PC-9 (cell line): Measurements from ENCODE around the gene LARP7. TPM values are rescaled to one million over a fixed set of nuclear protein-coding genes. Genes with fewer than 3 reads are reported as not detected.
"Not testable (repeated sequence)": the region's sequence is repeated elsewhere in the genome, so short reads cannot be mapped to it uniquely, and the experiment has no call there.

Experiments used
- BruUV-seq: library from RNA; stranded (reverse); fragments of 400-500 nt; replicated peaks from 2 replicates; lab custom pipeline; 2021; lab: Mats Ljungman, UMichigan
- CTCF ChIA-PET: fragments of 300-600 bp; sonication (Branson Sonifier 250); formaldehyde crosslinking; loops from one replicate; lab custom pipeline; 2022; ENCODE audit warnings: antibody characterized with exemption; lab: Charles Lee
- POLR2A ChIA-PET: fragments of 300-600 bp; sonication (Branson Sonifier 250); formaldehyde crosslinking; loops from one replicate; lab custom pipeline; 2022; ENCODE audit warnings: antibody characterized with exemption; ENCODE audit not compliant: unreplicated experiment; lab: Charles Lee
- DNase-seq, 2 experiments: peaks; one replicate each; pipeline versions ENCODE4 v3.0.0 to v3.0.0-alpha.2; 2015 to 2022; ENCODE audit warnings: mixed read lengths in 1 of 2
- H2AFZ ChIP-seq: fragments of 200-600 bp; sonication (generic); 2 replicates; pipeline ENCODE4 v1.8.1; 2017; ENCODE audit warnings: antibody characterized with exemption
- H3F3A ChIP-seq: fragments of 200-600 bp; sonication (generic); 2 replicates; pipeline ENCODE4 v1.8.1; 2017; ENCODE audit warnings: antibody characterized with exemption, mild to moderate bottlenecking, low read depth; ENCODE audit not compliant: insufficient read depth
- H3K27ac ChIP-seq: fragments of 200-600 bp; sonication (generic); 2 replicates; pipeline ENCODE4 v1.6.1; 2016; ENCODE audit warnings: mixed run types
- H3K27me3 ChIP-seq: fragments of 200-600 bp; sonication (generic); 2 replicates; pipeline ENCODE4 v1.6.1; 2016; ENCODE audit warnings: low read depth, mixed run types; ENCODE audit not compliant: insufficient read depth
- H3K36me3 ChIP-seq: fragments of 200-600 bp; sonication (generic); 2 replicates; pipeline ENCODE4 v1.6.1; 2016; ENCODE audit warnings: low read depth, mixed run types
- H3K4me1 ChIP-seq: fragments of 200-600 bp; sonication (generic); replicated peaks from 2 replicates; pipeline ENCODE4 v1.6.1; 2016; ENCODE audit warnings: mixed run types; ENCODE audit not compliant: insufficient read depth
- H3K4me2 ChIP-seq: fragments of 200-600 bp; sonication (generic); 2 replicates; pipeline ENCODE4 v1.6.1; 2017; ENCODE audit warnings: mixed run types
- H3K4me3 ChIP-seq: fragments of 200-600 bp; sonication (generic); 2 replicates; pipeline ENCODE4 v1.6.1; 2016; ENCODE audit warnings: mixed run types
- H3K79me2 ChIP-seq: fragments of 200-600 bp; sonication (generic); 2 replicates; pipeline ENCODE4 v1.6.1; 2017; ENCODE audit warnings: low read depth, mixed run types
- H3K9me2 ChIP-seq: fragments of 200-600 bp; sonication (generic); 2 replicates; pipeline ENCODE4 v1.8.1; 2017; ENCODE audit warnings: mild to moderate bottlenecking; ENCODE audit not compliant: insufficient read depth
- H3K9me3 ChIP-seq: fragments of 200-600 bp; sonication (generic); 2 replicates; pipeline ENCODE4 v1.8.1; 2016; ENCODE audit warnings: low read depth; ENCODE audit not compliant: insufficient read depth
- H4K20me1 ChIP-seq: fragments of 200-600 bp; sonication (generic); 2 replicates; pipeline ENCODE4 v1.8.1; 2017; ENCODE audit not compliant: insufficient read depth
- CTCF ChIP-seq: fragments of 200-600 bp; sonication (generic); conservative IDR thresholded peaks from 2 replicates; pipeline ENCODE4 v1.6.1; 2017; ENCODE audit warnings: mixed run types, antibody characterized with exemption, mild to moderate bottlenecking, moderate library complexity
- EZH2 ChIP-seq: fragments of 200-600 bp; sonication (generic); IDR thresholded peaks from 2 replicates; pipeline ENCODE4 v1.8.0; 2017; ENCODE audit warnings: antibody characterized with exemption, low read depth
- intact Hi-C: fragments of 100-400 bp; cut with micrococcal nuclease; formaldehyde crosslinking; loops from one replicate; pipeline ENCODE4 v1.10.0; 2022; ENCODE audit not compliant: unreplicated experiment
- total RNA-seq: library from RNA; stranded (reverse); gene quantifications from 2 replicates; pipeline ENCODE4 v1.2.3, GENCODE V29; 2021

LARP7 gene
- total RNA-seq, 1 experiment from 2014 or later = 47.8 TPM

- Histone ChIP-seq H3F3A (0 out of 2 replicates have a peak, but pooled peaks cover 6% of the 10 kb centered on the region), H3K79me2 (no peaks in the 10 kb centered on the region), H3K4me2 (no peak overlapping the region), H3K4me3 (no peak overlapping the region), H3K9me3 (no peaks in the 10 kb centered on the region), H3K27ac (no peak overlapping the region), H3K36me3 (peaks cover 40% of the 10 kb centered on the region; the same call in 1 of the 2 replicates), H3K9me2 (no peaks in the 10 kb centered on the region), H2AFZ (no peak overlapping the region), H4K20me1 (no peaks in the 10 kb centered on the region), H3K27me3 (no peaks in the 10 kb centered on the region), H3K4me1 (no peaks in the 10 kb centered on the region)
- no peak for TF ChIP-seq CTCF
- TF ChIP-seq EZH2 = no peak
- ChIA-PET POLR2A (interaction anchor here (0.5 kb wide), 1 partner anchor 74 kb away, joined by 5 read pairs; no protein-coding TSS in a partner anchor), CTCF (no interaction called here)
- intact Hi-C loops = no loop called here
- DNase-seq = no peak
- BruUV-seq = no TSS peak
These were observed 14.7 kb downstream of the LARP7 start for GRCh38 chr4:112651641-112652040.

- Histone ChIP-seq H2AFZ (no peak overlapping the region), H3K4me3 (no peak overlapping the region), H3K27me3 (no peaks in the 10 kb centered on the region), H4K20me1 (no peaks in the 10 kb centered on the region), H3K4me2 (no peak overlapping the region), H3K9me3 (no peaks in the 10 kb centered on the region), H3K9me2 (no peaks in the 10 kb centered on the region), H3K36me3 (peaks cover 40% of the 10 kb centered on the region; the same call in 1 of the 2 replicates), H3F3A (0 out of 2 replicates have a peak, but pooled peaks cover under 1% of the 10 kb centered on the region), H3K27ac (no peak overlapping the region), H3K79me2 (no peaks in the 10 kb centered on the region), H3K4me1 (no peaks in the 10 kb centered on the region)
- no peak for TF ChIP-seq CTCF
- TF ChIP-seq EZH2 = no peak
- ChIA-PET CTCF (no interaction called here), POLR2A (interaction anchor here (0.6 kb wide), 1 partner anchor 355 kb away, joined by 13 read pairs; no protein-coding TSS in a partner anchor)
- no peak for DNase-seq
- no TSS peak for BruUV-seq
- intact Hi-C loops = no loop called here
These were observed 15.3 kb downstream of the LARP7 start for GRCh38 chr4:112652216-112652615.

DNA sequence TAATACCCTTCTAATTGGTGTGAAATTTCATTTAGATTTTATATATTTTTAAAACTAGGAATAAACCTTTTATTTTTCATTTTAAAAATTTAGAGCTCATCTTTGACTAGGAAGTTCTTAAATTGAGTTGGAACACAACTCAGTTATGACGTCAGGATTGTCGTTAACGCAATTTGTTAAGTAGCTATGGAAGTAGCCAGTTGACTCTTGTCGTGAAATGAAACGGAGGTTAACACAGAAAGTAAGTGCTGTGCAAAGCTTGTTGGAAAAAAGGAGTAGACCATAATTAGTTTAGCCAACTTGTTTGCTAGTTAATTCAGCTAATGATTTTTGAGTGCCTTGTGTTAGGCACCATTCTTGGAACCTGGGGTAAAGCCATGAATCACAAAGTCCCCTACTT lies 18.3 kb downstream of the LARP7 start:
- Histone ChIP-seq H3K4me3 (no peak overlapping the region), H3K27me3 (no peaks in the 10 kb centered on the region), H3K27ac (no peak overlapping the region), H4K20me1 (no peaks in the 10 kb centered on the region), H3K36me3 (peaks cover 37% of the 10 kb centered on the region), H3K79me2 (no peaks in the 10 kb centered on the region), H3F3A (no peaks in the 10 kb centered on the region), H3K9me3 (no peaks in the 10 kb centered on the region), H3K9me2 (no peaks in the 10 kb centered on the region), H2AFZ (no peak overlapping the region), H3K4me2 (no peak overlapping the region), H3K4me1 (no peaks in the 10 kb centered on the region)
- ChIA-PET POLR2A (interaction anchor here (0.8 kb wide), 1 partner anchor 70 kb away, joined by 4 read pairs; no protein-coding TSS in a partner anchor), CTCF (no interaction called here)
- TF ChIP-seq CTCF = no peak
- no peak for TF ChIP-seq EZH2
- intact Hi-C loops = no loop called here
- BruUV-seq = no TSS peak
- DNase-seq = no peak

- H3K4me3 ChIP-seq, H3K9me2 ChIP-seq: not testable (repeated sequence)
- H3K36me3 ChIP-seq = peaks cover 34% of the 10 kb centered on the region
These were observed 19.2 kb downstream of the LARP7 start for GRCh38 chr4:112656115-112656514.

More at GRCh38 chr4:112656115-112656514, 19.2 kb downstream of the LARP7 start:
- intact Hi-C loops, BruUV-seq, H3K4me2 ChIP-seq, H2AFZ ChIP-seq, H3F3A ChIP-seq, POLR2A ChIA-PET, H3K9me3 ChIP-seq, H3K27me3 ChIP-seq, DNase-seq, H3K27ac ChIP-seq, H4K20me1 ChIP-seq, H3K4me1 ChIP-seq, H3K79me2 ChIP-seq: not testable (repeated sequence)
- CTCF ChIA-PET = interaction anchor here (0.6 kb wide), 1 partner anchor 276 kb away, joined by 14 read pairs; no protein-coding TSS in a partner anchor
